ENCODE measurements around the gene PIERCE2. TPM values are rescaled to one million over a fixed set of nuclear protein-coding genes. Genes with fewer than 3 reads are reported as not detected.

The PIERCE2 gene
- 1 to 10 TPM in 3 of 4 donors, not detected in 1; 1.5 to 4.1 (median 2.0) TPM for total RNA-seq

GRCh38 chr15:55408012-55408928 lies at the start of gene PIERCE2, which contains the start of gene CCPG1:
TSS of gene PIERCE2 (plus strand) at chr15:55408495. CDS start at chr15:55408769, 274 bp downstream.
TSS of gene CCPG1 (minus strand) at chr15:55408359. CDS start at chr15:55389424, 18,935 bp downstream.
- TF ChIP-seq CTCF (IDR thresholded peaks at IDR 0.05; ENCODE audit: low read depth), result no peak

GRCh38 chr15:55360256-55360655 lies 48.0 kb upstream of the PIERCE2 start:
- no peak for TF ChIP-seq CTCF (IDR thresholded peaks at IDR 0.05; ENCODE audit: low read depth)

- no peak for TF ChIP-seq CTCF (IDR thresholded peaks at IDR 0.05; ENCODE audit: low read depth)
Observed at GRCh38 chr15:55361048-55361447, 47.2 kb upstream of the PIERCE2 start.

GRCh38 chr15:55362641-55363040 lies 45.7 kb upstream of the PIERCE2 start:
- no peak for TF ChIP-seq CTCF (IDR thresholded peaks at IDR 0.05; ENCODE audit: low read depth)

GRCh38 chr15:55366981-55367380 lies 41.3 kb upstream of the PIERCE2 start:
- TF ChIP-seq CTCF (IDR thresholded peaks at IDR 0.05; ENCODE audit: low read depth), result no peak

- TF ChIP-seq CTCF (IDR thresholded peaks at IDR 0.05; ENCODE audit: low read depth), result no peak
Observed at GRCh38 chr15:55372701-55373440, 35.4 kb upstream of the PIERCE2 start.

- TF ChIP-seq CTCF (IDR thresholded peaks at IDR 0.05; ENCODE audit: low read depth), result no peak
Observed at GRCh38 chr15:55379095-55379494, 29.2 kb upstream of the PIERCE2 start.
